Measurements from ENCODE around the gene CNKSR3.

Gene CNKSR3

DNA sequence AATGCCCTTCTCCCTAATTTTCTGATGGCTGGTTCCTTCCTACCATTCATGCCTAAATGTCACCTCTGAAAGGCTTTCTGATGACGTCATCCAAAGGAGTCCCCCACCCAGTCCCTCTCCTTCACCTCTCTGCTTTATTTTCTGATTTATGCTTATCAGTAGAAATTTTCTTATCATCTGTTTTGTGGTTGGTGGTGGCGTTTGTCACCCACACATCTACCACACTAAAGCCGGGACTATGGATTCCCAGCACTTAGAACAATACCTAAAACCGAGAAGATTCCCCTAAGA, 9.0 kb downstream of the CNKSR3 start:
- no peak for DNase-seq

DNA sequence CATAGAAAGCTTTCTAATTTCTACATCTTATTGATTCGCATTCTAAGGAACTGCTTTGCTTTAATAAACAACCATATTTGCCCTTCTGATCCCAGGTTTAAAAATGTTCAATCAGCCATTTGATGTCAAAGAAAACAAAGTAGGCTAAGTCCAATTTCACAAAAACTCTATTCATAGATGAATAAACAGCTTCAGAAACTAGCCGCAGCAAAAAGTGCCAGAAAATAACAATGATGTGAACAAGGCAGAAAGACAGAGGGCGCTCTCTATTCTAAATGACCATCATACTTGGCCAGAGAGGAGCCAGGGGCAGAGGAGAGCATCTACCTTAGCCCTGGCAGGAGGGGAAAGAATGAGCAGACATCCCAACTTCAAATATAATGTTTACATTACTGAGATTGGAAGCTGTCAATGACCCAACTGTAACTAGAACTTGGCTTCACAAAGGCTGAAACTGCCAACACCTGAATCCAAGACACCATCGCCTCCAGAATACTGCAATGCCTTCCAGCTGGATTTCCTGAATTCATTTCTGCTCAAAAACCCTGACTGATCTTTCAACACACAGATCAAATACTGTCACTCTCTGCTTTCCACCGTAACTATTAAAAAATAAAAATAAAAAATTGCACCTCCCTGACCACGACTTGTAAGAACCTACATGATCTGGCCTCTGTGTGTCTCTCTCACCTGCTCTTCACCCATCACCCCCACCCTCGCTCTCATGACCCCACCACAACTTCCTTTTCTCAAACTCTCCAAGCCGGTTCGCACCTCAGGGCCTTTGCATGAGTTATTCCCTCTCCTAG, 9.5 kb downstream of the CNKSR3 start:
- no peak for DNase-seq

GRCh38 chr6:154499855-154500589, 10.5 kb downstream of the CNKSR3 start:
- no peak for DNase-seq

DNA sequence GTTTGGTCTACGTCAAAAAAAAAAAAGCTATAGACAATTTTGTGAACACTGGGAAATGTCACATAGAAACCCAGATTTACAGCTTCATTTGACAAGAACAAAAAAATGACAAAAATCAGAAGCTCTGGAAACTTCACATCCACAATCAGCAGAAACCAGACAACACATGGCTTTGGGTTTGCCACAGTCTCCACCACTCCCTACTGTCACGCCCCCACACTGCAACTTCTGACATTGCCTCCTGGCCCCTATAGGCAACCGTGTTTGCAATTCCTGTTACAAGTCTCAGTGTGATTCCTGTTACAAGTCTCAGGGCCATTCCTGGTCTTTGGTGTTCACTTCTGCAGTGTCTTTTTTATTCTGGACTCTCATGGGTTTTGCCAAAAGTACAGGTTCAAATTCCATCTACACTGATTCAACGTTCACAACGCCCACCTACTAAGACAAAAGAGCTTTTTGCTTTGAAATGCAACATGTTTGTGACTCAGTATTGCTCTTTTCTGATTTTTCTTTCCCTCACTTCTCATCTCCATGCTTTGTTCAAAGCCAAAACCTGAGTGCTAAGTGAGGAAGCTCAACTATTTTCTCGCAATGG, 12.0 kb downstream of the CNKSR3 start:
- DNase-seq = no peak

GRCh38 chr6:154496793-154497517, 13.5 kb downstream of the CNKSR3 start:
- no peak for DNase-seq

GRCh38 chr6:154496186-154496585, 14.3 kb downstream of the CNKSR3 start:
- no peak for DNase-seq

DNA sequence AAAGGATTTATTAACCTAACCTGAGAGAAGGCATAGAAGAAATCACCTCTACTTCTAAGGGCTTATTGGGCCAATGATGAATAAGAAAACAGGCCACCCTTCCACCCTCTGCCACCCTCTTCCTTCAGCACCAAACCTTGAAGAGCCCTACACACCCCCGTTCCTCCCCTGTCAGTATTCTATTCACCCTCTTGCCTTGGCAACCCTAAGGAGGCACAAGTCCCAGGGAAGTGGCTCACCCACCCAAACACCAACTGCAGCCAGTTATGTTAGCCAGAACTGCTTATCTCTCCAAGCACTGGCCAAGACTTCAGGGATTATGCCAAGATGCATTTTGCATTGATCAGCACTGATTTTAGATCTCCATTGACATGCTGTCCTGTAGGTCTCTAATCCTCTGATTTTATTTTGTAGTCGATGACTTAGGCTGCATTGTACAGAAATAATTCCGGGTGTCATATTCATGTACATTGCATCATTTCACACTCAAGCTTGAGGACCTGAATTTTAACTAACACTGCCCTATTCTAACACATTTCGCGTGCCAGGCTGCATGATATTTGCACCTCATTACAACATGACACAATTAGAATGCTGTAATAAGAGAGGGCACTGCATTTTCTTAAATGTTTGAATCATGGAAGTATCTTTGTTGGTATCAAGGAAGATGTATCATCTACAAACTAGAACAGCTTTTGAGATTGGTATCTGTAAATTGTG, 15.7 kb downstream of the CNKSR3 start:
- DNase-seq = no peak

- DNase-seq = no peak
Measured at GRCh38 chr6:154491567-154492470, 18.7 kb downstream of the CNKSR3 start.

DNA sequence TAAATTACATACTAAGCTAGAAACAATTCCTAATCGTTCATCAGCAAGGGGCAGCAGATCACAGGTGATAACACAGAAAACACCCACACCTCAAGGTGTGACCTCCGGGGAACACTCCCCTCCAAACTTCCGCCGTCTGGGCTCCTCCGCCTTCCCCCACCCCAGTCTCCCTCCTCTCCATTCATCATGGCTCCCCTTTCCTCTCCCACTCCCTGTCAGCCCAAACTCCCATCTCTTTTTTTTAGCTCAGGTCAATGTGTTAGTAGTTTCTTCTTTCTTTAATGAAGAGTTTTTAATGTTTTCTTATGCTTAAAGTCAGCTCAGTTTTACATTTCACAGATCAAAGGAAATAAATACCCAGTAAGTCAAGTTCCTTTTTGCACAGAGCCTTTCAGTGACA, 20.7 kb downstream of the CNKSR3 start:
- no peak for DNase-seq

GRCh38 chr6:154488802-154489437, 21.6 kb downstream of the CNKSR3 start:
- no peak for DNase-seq

DNA sequence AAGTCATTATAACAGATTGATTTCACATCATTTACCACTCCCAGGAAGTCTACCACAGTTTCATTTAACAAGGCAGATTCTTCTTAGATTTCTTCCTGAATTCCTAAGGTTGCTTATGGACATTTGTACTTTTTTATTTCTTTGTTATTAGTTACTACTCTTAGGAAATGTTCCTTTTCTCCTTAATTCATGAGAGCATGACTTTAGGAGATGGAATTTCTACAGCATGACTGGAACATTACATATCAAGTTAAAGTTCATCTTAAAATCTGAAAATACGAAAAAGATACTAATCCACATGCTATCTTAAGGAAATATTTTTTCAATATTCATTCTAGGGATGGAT, 22.3 kb downstream of the CNKSR3 start:
- DNase-seq = no peak

GRCh38 chr6:154487367-154488247, 22.9 kb downstream of the CNKSR3 start:
- no peak for DNase-seq

- DNase-seq = no peak
Measured at GRCh38 chr6:154485815-154486214, 24.7 kb downstream of the CNKSR3 start.

DNA sequence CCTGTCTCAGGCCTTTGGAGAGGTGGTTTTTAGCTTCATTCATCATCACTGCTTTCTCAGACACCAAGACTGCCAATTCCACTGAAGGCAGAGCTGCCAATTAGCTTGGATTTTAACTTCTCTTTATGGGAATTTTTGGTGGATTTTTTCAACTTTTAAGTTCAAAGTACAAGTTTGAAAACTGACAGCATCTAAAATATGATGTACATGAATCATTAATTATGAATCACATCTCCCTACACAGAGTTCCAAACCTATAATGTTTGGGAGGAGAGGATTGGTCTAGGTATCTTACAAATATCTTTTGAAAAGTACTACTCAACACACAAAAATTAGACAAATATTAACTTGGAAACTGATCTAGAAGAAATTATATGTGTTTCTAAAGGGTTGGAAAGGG, 25.5 kb downstream of the CNKSR3 start:
- DNase-seq = no peak

DNA sequence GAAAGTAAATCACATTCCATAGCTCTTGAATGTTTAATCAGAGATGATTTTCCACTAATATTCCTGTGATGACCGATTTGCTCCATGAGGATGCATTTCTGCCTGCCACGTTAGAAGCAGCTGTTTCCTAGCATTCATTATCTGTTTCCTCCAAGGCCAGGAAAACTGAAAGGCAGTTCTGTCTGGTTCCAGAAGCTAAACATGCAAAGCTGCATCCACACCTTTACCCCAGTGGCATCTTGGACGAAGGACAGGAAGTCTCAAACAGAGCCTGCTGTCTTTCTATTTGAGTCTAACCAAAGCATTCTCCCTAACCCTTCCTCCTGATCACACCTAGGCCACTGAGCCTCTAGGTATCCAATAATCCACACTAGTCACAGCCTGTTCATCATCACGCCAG, 27.6 kb downstream of the CNKSR3 start:
- DNase-seq = no peak

DNA sequence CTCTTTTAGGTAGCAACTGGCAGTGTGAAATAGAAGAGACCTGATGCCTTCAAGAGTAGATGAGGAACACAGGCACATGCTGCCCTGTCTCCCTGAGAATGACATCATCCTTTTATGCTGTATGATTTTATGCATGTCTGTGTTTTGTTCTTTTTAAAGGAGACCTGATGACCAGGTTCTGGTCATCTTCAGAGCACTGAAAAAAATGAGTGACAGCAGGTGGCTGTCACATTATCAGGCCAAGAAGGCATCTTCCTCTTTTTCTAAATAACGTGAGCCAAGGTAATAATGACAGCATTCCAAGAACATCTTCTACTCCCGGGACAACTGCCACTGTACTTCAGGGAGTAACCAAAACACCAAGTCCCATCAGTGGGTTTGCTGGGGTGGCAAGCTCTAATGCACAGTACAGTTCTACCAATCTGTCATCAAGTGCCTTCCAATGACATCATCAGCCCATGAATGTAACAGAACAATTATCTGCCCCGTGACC, 28.9 kb downstream of the CNKSR3 start:
- DNase-seq = no peak

- no peak for DNase-seq
Measured at GRCh38 chr6:154479771-154480639, 30.5 kb downstream of the CNKSR3 start.

DNA sequence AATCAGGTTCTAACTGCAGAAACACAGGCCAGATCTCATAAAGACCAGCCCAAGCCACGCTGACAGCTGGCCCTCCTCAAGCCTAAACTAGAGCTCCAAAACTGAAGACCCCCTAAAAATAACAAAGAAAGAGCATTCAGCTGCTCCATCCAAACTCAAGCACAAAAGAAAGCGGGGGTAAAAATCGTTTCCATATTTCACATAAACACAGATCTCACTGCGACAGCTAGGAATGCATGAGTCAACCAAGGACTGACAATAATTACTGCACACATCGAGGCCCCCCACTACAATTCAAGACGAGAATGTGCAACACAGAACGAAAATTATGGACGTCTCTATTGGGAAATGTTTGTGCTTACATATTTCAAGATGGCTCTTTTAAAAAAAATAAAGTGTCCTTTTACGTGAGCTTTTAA, 31.1 kb downstream of the CNKSR3 start:
- DNase-seq = no peak

DNA sequence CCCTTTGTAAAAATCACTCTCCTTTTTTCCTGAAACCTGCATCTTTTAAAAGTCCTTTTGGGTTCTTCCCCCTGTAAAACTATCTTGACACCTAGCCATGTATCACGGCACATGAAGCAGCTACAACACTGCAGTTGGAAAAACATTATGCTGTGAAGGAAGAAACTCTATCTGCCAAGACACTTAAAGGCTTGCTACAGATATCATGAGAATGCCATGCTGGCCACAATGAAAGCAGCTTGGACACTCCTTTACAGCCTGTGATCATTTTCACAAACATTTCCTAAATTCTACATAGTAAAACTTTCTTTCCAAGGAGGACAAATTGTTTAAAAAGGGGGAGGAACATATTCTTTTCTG, 31.8 kb downstream of the CNKSR3 start:
- DNase-seq = no peak

Data from T-helper 1 cell (primary cell).